Measurements from ENCODE around the gene ITGB3BP.
A peak's percentile ranks its signal among the peaks of the same experiment; 100 is the strongest.

ITGB3BP gene

GRCh38 chr1:63537940-63538339 is 14.9 kb upstream of the ITGB3BP start:
- Histone ChIP-seq H3K4me1 (ENCODE audit: insufficient read depth, low read length) (no peaks in the 10 kb centered on the region), H3K4me3 (ENCODE audit: low read length) (no peak overlapping the region), H3K27me3 (ENCODE audit: insufficient read depth, low read length) (no peaks in the 10 kb centered on the region), H3K36me3 (ENCODE audit: insufficient read depth, low read length) (peaks cover 10% of the 10 kb centered on the region), H3K9me3 (ENCODE audit: low read length) (no peaks in the 10 kb centered on the region), H2AFZ (ENCODE audit: low read depth, low read length) (no peak overlapping the region)

DNA sequence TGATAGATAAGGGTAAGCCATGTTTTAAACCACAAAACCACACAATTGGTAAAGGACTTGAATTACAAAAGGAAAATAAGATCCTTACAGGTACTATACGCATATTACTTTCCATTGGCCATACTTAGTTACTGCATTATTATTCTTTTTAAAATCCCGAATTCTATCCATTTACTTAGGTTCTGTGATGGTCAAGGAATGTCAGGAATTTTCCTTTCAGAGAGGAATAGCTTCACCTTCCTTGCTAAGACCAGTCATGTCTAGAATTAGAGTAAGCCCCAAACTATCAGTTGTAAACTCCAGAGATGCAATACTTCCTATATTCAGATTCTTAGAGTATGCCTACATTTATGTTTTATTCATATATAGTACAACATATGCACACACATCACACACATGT is 14.0 kb upstream of the ITGB3BP start:
- Histone ChIP-seq H3K4me3 (ENCODE audit: low read length) (no peak overlapping the region), H3K36me3 (ENCODE audit: insufficient read depth, low read length) (peaks cover 12% of the 10 kb centered on the region), H3K27me3 (ENCODE audit: insufficient read depth, low read length) (no peaks in the 10 kb centered on the region), H3K4me1 (ENCODE audit: insufficient read depth, low read length) (no peaks in the 10 kb centered on the region), H3K9me3 (ENCODE audit: low read length) (no peaks in the 10 kb centered on the region), H2AFZ (ENCODE audit: low read depth, low read length) (no peak overlapping the region)

DNA sequence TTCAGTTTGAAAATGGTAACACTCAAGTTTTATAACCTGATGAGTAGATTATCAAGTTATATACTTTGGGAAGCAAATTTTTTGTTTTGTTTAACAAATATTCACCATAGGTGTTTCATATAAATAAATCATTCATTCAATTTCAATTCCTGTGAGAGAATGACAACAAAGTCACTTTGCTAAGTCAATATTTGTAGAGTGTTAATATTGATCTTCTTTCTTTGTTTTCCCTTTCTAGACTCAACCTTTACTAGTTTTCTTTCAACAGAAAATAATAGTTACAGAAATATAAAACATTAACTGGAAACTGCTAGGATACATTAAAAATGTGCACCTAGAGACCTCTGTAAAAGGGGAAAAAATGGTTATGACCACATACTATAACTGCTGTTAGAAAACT is 11.4 kb upstream of the ITGB3BP start:
- Histone ChIP-seq H3K4me1 (ENCODE audit: insufficient read depth, low read length) (no peaks in the 10 kb centered on the region), H3K36me3 (ENCODE audit: insufficient read depth, low read length) (peaks cover 15% of the 10 kb centered on the region), H3K27me3 (ENCODE audit: insufficient read depth, low read length) (no peaks in the 10 kb centered on the region), H3K9me3 (ENCODE audit: low read length) (no peaks in the 10 kb centered on the region), H2AFZ (ENCODE audit: low read depth, low read length) (no peak overlapping the region), H3K4me3 (ENCODE audit: low read length) (no peak overlapping the region)

- H3K9me3 ChIP-seq (ENCODE audit: low read length), result no peaks in the 10 kb centered on the region
- H3K4me3 ChIP-seq (ENCODE audit: low read length), result no peak overlapping the region
- no peak overlapping the region for H2AFZ ChIP-seq (ENCODE audit: low read depth, low read length)
- H3K36me3 ChIP-seq (ENCODE audit: insufficient read depth, low read length), result peaks cover 15% of the 10 kb centered on the region
- H3K4me1 ChIP-seq (ENCODE audit: insufficient read depth, low read length), result no peaks in the 10 kb centered on the region
- H3K27me3 ChIP-seq (ENCODE audit: insufficient read depth, low read length), result no peaks in the 10 kb centered on the region
Measured at GRCh38 chr1:63533931-63534330, 10.9 kb upstream of the ITGB3BP start.

DNA sequence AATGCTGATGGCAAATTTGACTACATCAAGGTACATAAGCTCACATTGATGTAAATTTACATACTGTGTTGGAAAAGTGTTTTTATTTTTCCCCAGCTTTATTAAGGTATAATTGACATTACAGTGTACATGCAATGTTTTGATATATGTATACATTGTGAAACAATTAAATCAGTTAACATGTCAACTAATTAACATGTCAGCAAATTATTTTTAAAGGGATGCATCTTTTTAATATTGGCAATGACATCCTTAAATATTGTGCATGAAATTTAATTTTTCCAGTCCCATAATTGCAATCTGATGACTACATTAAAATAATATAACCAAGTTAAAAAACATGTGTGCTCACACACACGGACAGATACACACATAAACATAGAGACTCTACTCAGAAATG is 9.7 kb upstream of the ITGB3BP start:
- no peak overlapping the region for H2AFZ ChIP-seq (ENCODE audit: low read depth, low read length)
- H3K9me3 ChIP-seq (ENCODE audit: low read length), result no peaks in the 10 kb centered on the region
- H3K27me3 ChIP-seq (ENCODE audit: insufficient read depth, low read length), result no peaks in the 10 kb centered on the region
- H3K4me3 ChIP-seq (ENCODE audit: low read length), result no peak overlapping the region
- H3K36me3 ChIP-seq (ENCODE audit: insufficient read depth, low read length), result peaks cover 21% of the 10 kb centered on the region
- no peaks in the 10 kb centered on the region for H3K4me1 ChIP-seq (ENCODE audit: insufficient read depth, low read length)

DNA sequence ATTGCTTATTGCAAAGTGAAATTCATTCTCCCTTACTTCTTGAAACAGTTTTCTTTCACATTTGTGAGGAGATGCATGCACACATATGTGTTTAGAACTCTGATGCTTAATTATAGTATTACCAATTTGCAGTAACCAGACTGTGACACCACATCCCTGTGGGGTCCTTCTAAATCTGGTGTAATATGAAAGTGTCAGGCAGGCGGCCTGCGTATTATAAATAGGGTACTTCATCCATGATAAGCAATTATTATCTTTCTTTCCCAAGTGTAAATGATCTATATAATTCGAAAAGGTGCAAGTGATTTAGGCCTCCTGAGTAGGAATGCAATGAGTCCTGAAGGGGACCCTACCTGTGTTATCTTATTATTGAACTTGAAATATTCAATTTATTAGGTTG is 1.2 kb upstream of the ITGB3BP start:
- peaks cover 18% of the 10 kb centered on the region for H3K36me3 ChIP-seq (ENCODE audit: insufficient read depth, low read length)
- peak overlapping the region; percentile 82 for H3K4me3 ChIP-seq (ENCODE audit: low read length)
- peak overlapping the region; percentile 78 for H2AFZ ChIP-seq (ENCODE audit: low read depth, low read length)
- peaks cover 16% of the 10 kb centered on the region for H3K4me1 ChIP-seq (ENCODE audit: insufficient read depth, low read length)
- no peaks in the 10 kb centered on the region for H3K9me3 ChIP-seq (ENCODE audit: low read length)
- no peaks in the 10 kb centered on the region for H3K27me3 ChIP-seq (ENCODE audit: insufficient read depth, low read length)

DNA sequence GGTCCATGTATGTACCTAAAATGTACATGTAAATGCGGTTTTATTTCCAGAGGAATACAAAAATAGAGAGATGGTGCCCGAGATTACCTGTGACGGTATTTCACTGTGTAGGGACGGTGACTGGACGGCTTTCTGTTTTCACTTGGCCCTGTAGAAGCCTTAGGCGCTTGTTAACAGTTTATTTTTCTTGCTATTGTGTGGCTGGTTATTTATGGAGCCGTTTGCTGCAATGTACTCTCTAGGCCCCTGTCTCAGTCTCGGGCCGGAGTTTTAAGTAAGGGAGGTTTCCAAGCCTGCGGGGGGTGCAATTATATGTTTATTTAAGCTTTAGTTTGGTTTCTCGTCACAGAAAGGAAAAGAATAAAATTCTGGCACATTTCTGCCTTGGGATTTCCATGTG is 713 bp upstream of the ITGB3BP start:
- H3K27me3 ChIP-seq (ENCODE audit: insufficient read depth, low read length), result no peaks in the 10 kb centered on the region
- peaks cover 16% of the 10 kb centered on the region for H3K4me1 ChIP-seq (ENCODE audit: insufficient read depth, low read length)
- peaks cover 18% of the 10 kb centered on the region for H3K36me3 ChIP-seq (ENCODE audit: insufficient read depth, low read length)
- H3K9me3 ChIP-seq (ENCODE audit: low read length), result no peaks in the 10 kb centered on the region
- H3K4me3 ChIP-seq (ENCODE audit: low read length), result peak overlapping the region; percentile 82
- H2AFZ ChIP-seq (ENCODE audit: low read depth, low read length), result peak overlapping the region; percentile 78

DNA sequence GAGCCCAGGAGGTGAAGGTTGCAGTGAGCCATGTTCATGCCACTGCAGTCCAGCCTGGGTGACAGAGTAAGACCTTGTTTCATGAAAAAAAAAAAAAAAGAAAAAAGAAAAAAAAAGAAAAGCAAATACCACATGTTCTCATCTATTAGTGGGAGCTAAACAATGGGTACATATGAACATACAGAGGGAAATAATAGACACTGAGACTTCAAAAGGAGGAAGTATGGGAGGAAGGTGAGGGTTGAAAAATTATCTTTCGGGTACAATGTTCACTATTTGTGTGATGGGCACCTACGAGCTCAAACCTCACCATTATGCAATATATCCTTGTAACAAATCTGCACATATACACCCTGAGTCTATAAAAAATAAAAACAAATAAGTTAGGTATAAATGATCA is 6.4 kb downstream of the ITGB3BP start:
- Histone ChIP-seq H2AFZ (ENCODE audit: low read depth, low read length) (no peak overlapping the region), H3K9me3 (ENCODE audit: low read length) (peaks cover 3% of the 10 kb centered on the region), H3K4me3 (ENCODE audit: low read length) (no peak overlapping the region), H3K4me1 (ENCODE audit: insufficient read depth, low read length) (peaks cover 3% of the 10 kb centered on the region), H3K27me3 (ENCODE audit: insufficient read depth, low read length) (no peaks in the 10 kb centered on the region), H3K36me3 (ENCODE audit: insufficient read depth, low read length) (no peaks in the 10 kb centered on the region)

- no peaks in the 10 kb centered on the region for H3K4me1 ChIP-seq (ENCODE audit: insufficient read depth, low read length)
- H3K4me3 ChIP-seq (ENCODE audit: low read length), result no peak overlapping the region
- H3K36me3 ChIP-seq (ENCODE audit: insufficient read depth, low read length), result peaks cover 9% of the 10 kb centered on the region
- H2AFZ ChIP-seq (ENCODE audit: low read depth, low read length), result no peak overlapping the region
- H3K27me3 ChIP-seq (ENCODE audit: insufficient read depth, low read length), result no peaks in the 10 kb centered on the region
- peaks cover 3% of the 10 kb centered on the region for H3K9me3 ChIP-seq (ENCODE audit: low read length)
Measured at GRCh38 chr1:63512584-63512983, 10.4 kb downstream of the ITGB3BP start.

DNA sequence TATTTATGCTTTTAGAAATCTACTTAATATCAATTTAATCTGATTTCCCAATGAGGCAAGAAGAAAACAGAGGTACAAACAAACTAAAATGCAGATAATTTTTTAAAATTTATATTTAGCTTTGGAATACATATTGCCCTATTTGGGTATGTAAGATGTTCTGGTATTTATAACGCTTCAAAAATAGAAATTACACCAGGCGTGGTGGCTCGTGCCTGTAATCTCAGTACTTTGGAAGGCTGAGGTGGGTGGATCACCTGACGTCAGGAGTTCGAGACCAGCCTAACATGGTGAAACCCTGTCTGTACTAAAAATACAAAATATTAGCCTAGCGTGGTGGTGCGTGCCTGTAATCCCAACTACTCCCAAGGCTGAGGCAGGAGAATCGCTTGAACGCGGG is 13.3 kb downstream of the ITGB3BP start:
- H2AFZ ChIP-seq (ENCODE audit: low read depth, low read length), result no peak overlapping the region
- peaks cover 22% of the 10 kb centered on the region for H3K36me3 ChIP-seq (ENCODE audit: insufficient read depth, low read length)

GRCh38 chr1:63506782-63507181 is 16.2 kb downstream of the ITGB3BP start:
- Histone ChIP-seq H3K27me3 (ENCODE audit: insufficient read depth, low read length) (no peaks in the 10 kb centered on the region), H2AFZ (ENCODE audit: low read depth, low read length) (no peak overlapping the region), H3K4me1 (ENCODE audit: insufficient read depth, low read length) (no peaks in the 10 kb centered on the region), H3K4me3 (ENCODE audit: low read length) (no peak overlapping the region), H3K9me3 (ENCODE audit: low read length) (peaks cover 3% of the 10 kb centered on the region), H3K36me3 (ENCODE audit: insufficient read depth, low read length) (peaks cover 22% of the 10 kb centered on the region)

More for the DNA sequence above, 13.3 kb downstream of the ITGB3BP start:
- Histone ChIP-seq H3K27me3 (ENCODE audit: insufficient read depth, low read length) (no peaks in the 10 kb centered on the region), H3K4me3 (ENCODE audit: low read length) (no peak overlapping the region), H3K9me3 (ENCODE audit: low read length) (peaks cover 3% of the 10 kb centered on the region), H3K4me1 (ENCODE audit: insufficient read depth, low read length) (no peaks in the 10 kb centered on the region)

DNA sequence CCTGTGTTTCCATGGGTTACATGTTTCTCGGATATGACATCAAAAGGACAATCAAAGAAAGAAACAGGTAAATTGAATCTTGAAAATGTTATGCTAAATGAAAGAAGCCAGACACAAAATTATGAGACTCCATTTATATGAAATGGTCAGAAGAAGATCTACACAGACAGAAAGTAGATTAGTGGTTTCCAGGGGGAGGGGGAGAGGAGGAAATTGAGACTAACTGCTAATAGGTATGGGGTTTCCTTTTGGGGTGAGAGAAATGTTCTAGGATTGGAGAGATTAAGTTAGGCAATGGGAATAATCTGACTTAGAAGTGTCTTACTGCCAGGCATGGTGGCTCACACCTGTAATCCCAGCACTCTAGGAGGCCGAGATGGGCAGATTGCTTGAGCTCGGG is 21.8 kb downstream of the ITGB3BP start:
- Histone ChIP-seq H3K36me3 (ENCODE audit: insufficient read depth, low read length) (peaks cover 2% of the 10 kb centered on the region), H2AFZ (ENCODE audit: low read depth, low read length) (no peak overlapping the region), H3K4me1 (ENCODE audit: insufficient read depth, low read length) (no peaks in the 10 kb centered on the region), H3K9me3 (ENCODE audit: low read length) (no peaks in the 10 kb centered on the region), H3K27me3 (ENCODE audit: insufficient read depth, low read length) (no peaks in the 10 kb centered on the region), H3K4me3 (ENCODE audit: low read length) (no peak overlapping the region)

- Histone ChIP-seq H3K9me3 (ENCODE audit: low read length) (no peaks in the 10 kb centered on the region), H2AFZ (ENCODE audit: low read depth, low read length) (no peak overlapping the region), H3K36me3 (ENCODE audit: insufficient read depth, low read length) (no peaks in the 10 kb centered on the region), H3K4me3 (ENCODE audit: low read length) (no peak overlapping the region), H3K4me1 (ENCODE audit: insufficient read depth, low read length) (no peaks in the 10 kb centered on the region), H3K27me3 (ENCODE audit: insufficient read depth, low read length) (no peaks in the 10 kb centered on the region)
Measured at GRCh38 chr1:63498106-63498505, 24.9 kb downstream of the ITGB3BP start.

DNA sequence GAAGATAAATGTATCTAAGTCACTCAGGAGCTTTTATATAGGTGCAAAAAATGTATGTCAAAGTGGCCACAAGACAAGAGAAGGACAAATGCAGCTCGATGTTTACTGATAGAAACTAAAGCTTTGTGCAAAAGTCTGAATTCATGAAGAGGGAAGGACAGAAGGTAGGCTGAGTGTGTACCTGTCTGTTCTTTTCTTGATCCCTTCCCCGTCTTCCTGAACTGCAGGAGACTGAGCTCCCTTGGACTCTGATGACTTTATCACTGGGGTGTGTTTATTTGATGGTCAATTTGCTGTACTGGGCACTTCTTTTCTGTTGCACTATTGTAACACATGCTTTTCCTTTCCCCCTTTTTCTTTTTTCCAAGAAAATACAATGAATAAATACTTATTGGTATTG is 25.4 kb downstream of the ITGB3BP start:
- no peaks in the 10 kb centered on the region for H3K27me3 ChIP-seq (ENCODE audit: insufficient read depth, low read length)
- H3K36me3 ChIP-seq (ENCODE audit: insufficient read depth, low read length), result no peaks in the 10 kb centered on the region
- H3K9me3 ChIP-seq (ENCODE audit: low read length), result no peaks in the 10 kb centered on the region
- no peak overlapping the region for H3K4me3 ChIP-seq (ENCODE audit: low read length)
- no peaks in the 10 kb centered on the region for H3K4me1 ChIP-seq (ENCODE audit: insufficient read depth, low read length)
- H2AFZ ChIP-seq (ENCODE audit: low read depth, low read length), result no peak overlapping the region

All from neuron (in vitro differentiated cells).